Muscle of back (tissue), 11 donors: ENCODE measurements around the gene BRD9. TPM values are rescaled to one million over a fixed set of nuclear protein-coding genes. Genes with fewer than 3 reads are reported as not detected.

Experiments
- DNase-seq, 3 donors: peaks; one replicate each; pipeline versions ENCODE4 v3.0.0 to v3.0.0-alpha.2; 2013
- polyA plus RNA-seq, 10 donors: library from polyadenylated mRNA; unstranded; fragments of 120-200 nt; gene quantifications; one replicate each; pipeline ENCODE4 v1.2.1, GENCODE V29; 2013; ENCODE audit not compliant: insufficient read length in 10 of 10

Gene BRD9
- polyA plus RNA-seq, 10 donors: 22.5 to 34.4 (median 27.5) TPM

DNA sequence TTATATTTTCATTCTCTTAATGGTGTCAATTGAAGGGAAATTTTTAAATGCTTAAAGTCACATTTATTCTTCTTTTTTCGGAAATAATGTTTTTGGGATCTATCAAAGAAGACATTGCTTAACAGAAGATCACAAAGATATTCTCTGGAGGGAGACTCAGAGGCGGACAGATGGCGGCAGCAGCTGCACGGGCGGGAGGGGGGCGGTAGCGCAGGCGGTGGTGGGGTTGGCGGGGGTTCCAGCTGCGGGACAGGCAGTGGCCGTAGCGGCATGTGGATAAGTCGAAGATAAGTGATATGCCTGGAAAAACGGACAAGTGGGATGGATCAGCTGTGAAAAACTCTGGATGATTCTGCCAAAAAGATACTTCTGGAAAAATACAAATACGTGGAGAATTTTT lies 76.4 kb downstream of the BRD9 start:
- no peak for DNase-seq

DNA sequence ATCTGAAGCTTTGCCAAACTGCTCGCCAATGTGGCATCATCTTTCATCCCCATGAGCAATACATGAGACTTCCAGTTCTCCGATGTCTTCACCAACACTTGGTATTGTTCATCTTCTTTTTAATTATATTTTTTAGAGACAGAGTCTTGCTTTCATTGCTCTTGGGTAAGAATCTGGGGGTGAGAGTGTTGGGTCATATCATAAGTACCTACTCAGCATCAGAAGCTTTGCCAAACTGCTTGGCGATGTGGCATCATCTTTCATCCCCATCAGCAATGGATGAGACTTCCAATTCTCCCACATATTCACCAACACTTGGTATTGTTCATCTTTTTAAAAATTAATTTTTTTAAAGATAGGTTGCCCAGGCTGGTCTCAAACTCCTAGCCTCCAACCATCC lies 77.2 kb downstream of the BRD9 start:
- DNase-seq: no peak

Other genes with a start within 250 kb of the BRD9 start
- gene TPPP, start 199.4 kb downstream of the BRD9 start, polyA plus RNA-seq: 10 to 100 TPM in 1 of 10 donors, 1 to 10 TPM in 9; 4.0 to 12.3 (median 8.0) TPM
- gene ZDHHC11B, start 108.1 kb downstream of the BRD9 start, polyA plus RNA-seq: 10 to 100 TPM in 6 of 10 donors, 1 to 10 TPM in 4; 4.6 to 37.2 (median 10.9) TPM
- 10 to 100 TPM in 2 of 10 donors, 1 to 10 TPM in 8; 3.9 to 25.0 (median 7.9) TPM for gene ZDHHC11, start 41.8 kb downstream of the BRD9 start, polyA plus RNA-seq
- 10 to 100 TPM in 3 of 10 donors, 1 to 10 TPM in 7; 6.5 to 14.2 (median 8.6) TPM for gene TRIP13, start 83 bp upstream of the BRD9 start, polyA plus RNA-seq
- gene NKD2, start 116.0 kb upstream of the BRD9 start, polyA plus RNA-seq: 10 to 100 TPM in 1 of 10 donors, 1 to 10 TPM in 9; 1.6 to 19.5 (median 2.4) TPM
- gene SLC12A7, start 219.3 kb upstream of the BRD9 start, polyA plus RNA-seq: 10 to 100 TPM in 3 of 10 donors, 1 to 10 TPM in 7; 6.8 to 13.6 (median 8.3) TPM